ENCODE measurements around the gene AGT.
A peak's percentile ranks its signal among the peaks of the same experiment; 100 is the strongest.

AGT gene

DNA sequence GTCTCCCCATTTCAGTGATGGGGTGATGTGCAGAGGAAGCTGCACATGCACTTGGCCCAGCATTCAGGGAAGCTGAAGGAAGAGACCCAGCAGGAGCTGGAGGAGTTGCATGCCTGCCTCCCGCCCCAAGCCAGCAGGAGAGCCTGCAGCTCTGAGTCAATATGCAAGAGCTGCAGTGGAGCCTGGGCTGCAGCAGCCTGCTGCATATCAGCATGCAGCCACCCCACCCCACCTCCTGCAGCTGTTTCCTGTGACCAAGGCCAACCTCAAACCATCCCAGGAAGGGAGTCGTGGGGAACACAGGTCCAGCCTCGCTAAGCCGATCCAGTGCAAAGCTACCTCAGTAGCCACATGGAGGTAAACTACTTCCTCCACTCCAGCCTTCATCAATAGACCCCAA is 18.9 kb downstream of the AGT start:
- Histone ChIP-seq H3K36me3 (ENCODE audit: insufficient read depth, low read length) (peaks cover 34% of the 10 kb centered on the region), H3K27ac (ENCODE audit: low read depth, low read length) (no peak overlapping the region), H3K4me3 (ENCODE audit: low read depth in 1 of 2, low read length in 2 of 2) (no peak overlapping the region), H3K9me3 (ENCODE audit: low read length) (no peaks in the 10 kb centered on the region), H3K27me3 (ENCODE audit: control insufficient read depth in 1 of 2, insufficient read depth in 2 of 2, low read length in 2 of 2) (no peaks in the 10 kb centered on the region), H3K4me1 (ENCODE audit: insufficient read depth, low read length) (no peaks in the 10 kb centered on the region), H3K9ac (ENCODE audit: low read length) (no peak overlapping the region)

- no peak overlapping the region for H3K9ac ChIP-seq (ENCODE audit: low read length)
- no peaks in the 10 kb centered on the region for H3K27me3 ChIP-seq (ENCODE audit: control insufficient read depth in 1 of 2, insufficient read depth in 2 of 2, low read length in 2 of 2)
- H3K36me3 ChIP-seq (ENCODE audit: insufficient read depth, low read length): peaks cover 39% of the 10 kb centered on the region
- H3K27ac ChIP-seq (ENCODE audit: low read depth, low read length): no peak overlapping the region
- no peaks in the 10 kb centered on the region for H3K9me3 ChIP-seq (ENCODE audit: low read length)
- no peaks in the 10 kb centered on the region for H3K4me1 ChIP-seq (ENCODE audit: insufficient read depth, low read length)
- no peak overlapping the region for H3K4me3 ChIP-seq (ENCODE audit: low read depth in 1 of 2, low read length in 2 of 2)
Measured at GRCh38 chr1:230694464-230694863, 19.5 kb downstream of the AGT start.

DNA sequence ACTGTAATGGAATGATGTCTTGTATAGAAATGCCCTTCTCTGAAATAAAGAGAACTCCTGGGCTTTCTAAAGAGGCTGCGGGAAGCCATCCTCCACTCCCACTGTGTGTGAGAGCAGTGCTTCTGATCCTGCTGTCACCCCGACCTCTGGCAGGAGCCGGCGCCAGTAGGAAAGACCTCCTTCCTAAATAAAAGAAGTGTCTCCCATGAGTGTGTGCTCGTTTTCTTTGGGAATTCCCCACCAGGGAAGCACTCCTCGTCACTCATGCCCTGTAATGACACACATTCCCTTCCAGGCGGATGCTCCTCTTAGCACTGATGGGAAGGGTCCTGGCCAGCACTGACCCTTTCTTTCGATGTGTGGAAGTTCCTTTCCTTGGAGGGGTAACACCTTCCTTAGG is 20.1 kb downstream of the AGT start:
- Histone ChIP-seq H3K4me3 (ENCODE audit: low read depth in 1 of 2, low read length in 2 of 2) (no peak overlapping the region), H3K4me1 (ENCODE audit: insufficient read depth, low read length) (no peaks in the 10 kb centered on the region), H3K27me3 (ENCODE audit: control insufficient read depth in 1 of 2, insufficient read depth in 2 of 2, low read length in 2 of 2) (no peaks in the 10 kb centered on the region), H3K9me3 (ENCODE audit: low read length) (no peaks in the 10 kb centered on the region), H3K36me3 (ENCODE audit: insufficient read depth, low read length) (peaks cover 44% of the 10 kb centered on the region), H3K9ac (ENCODE audit: low read length) (no peak overlapping the region), H3K27ac (ENCODE audit: low read depth, low read length) (no peak overlapping the region)

- H3K27ac ChIP-seq (ENCODE audit: low read depth, low read length): no peak overlapping the region
- no peak overlapping the region for H3K4me3 ChIP-seq (ENCODE audit: low read depth in 1 of 2, low read length in 2 of 2)
- no peaks in the 10 kb centered on the region for H3K27me3 ChIP-seq (ENCODE audit: control insufficient read depth in 1 of 2, insufficient read depth in 2 of 2, low read length in 2 of 2)
- no peak overlapping the region for H3K9ac ChIP-seq (ENCODE audit: low read length)
- H3K4me1 ChIP-seq (ENCODE audit: insufficient read depth, low read length): no peaks in the 10 kb centered on the region
- peaks cover 50% of the 10 kb centered on the region for H3K36me3 ChIP-seq (ENCODE audit: insufficient read depth, low read length)
- no peaks in the 10 kb centered on the region for H3K9me3 ChIP-seq (ENCODE audit: low read length)
Measured at GRCh38 chr1:230693221-230693620, 20.7 kb downstream of the AGT start.

DNA sequence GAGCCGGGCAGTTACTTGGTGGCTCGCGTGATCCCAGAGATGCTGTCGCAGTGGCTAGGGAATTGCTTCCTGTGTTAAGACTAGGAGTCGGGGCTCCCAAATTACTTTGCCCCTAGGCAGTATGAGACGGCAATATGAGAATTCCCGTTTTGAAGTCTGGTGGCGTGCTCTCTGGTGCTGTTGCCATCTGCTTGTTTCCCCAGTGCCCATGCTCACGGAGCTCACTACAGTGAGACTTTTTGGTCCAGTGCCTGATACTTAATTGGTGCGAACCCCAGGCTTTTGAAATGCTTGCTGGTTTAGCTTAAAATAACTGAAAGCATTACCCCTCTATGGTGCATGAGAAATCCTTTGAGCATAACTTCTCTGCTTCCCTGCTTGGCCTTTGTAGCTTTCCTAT is 22.3 kb downstream of the AGT start:
- Histone ChIP-seq H3K36me3 (ENCODE audit: insufficient read depth, low read length) (peaks cover 66% of the 10 kb centered on the region), H3K9ac (ENCODE audit: low read length) (no peak overlapping the region), H3K27ac (ENCODE audit: low read depth, low read length) (no peak overlapping the region), H3K4me1 (ENCODE audit: insufficient read depth, low read length) (no peaks in the 10 kb centered on the region), H3K4me3 (ENCODE audit: low read depth in 1 of 2, low read length in 2 of 2) (no peak overlapping the region), H3K9me3 (ENCODE audit: low read length) (no peaks in the 10 kb centered on the region), H3K27me3 (ENCODE audit: control insufficient read depth in 1 of 2, insufficient read depth in 2 of 2, low read length in 2 of 2) (no peaks in the 10 kb centered on the region)

GRCh38 chr1:230690101-230690500 is 23.8 kb downstream of the AGT start:
- Histone ChIP-seq H3K36me3 (ENCODE audit: insufficient read depth, low read length) (peaks cover 79% of the 10 kb centered on the region), H3K27me3 (ENCODE audit: control insufficient read depth in 1 of 2, insufficient read depth in 2 of 2, low read length in 2 of 2) (no peaks in the 10 kb centered on the region), H3K9ac (ENCODE audit: low read length) (no peak overlapping the region), H3K9me3 (ENCODE audit: low read length) (no peaks in the 10 kb centered on the region), H3K4me1 (ENCODE audit: insufficient read depth, low read length) (no peaks in the 10 kb centered on the region), H3K4me3 (ENCODE audit: low read depth in 1 of 2, low read length in 2 of 2) (no peak overlapping the region), H3K27ac (ENCODE audit: low read depth, low read length) (no peak overlapping the region)

- no peak overlapping the region for H3K27ac ChIP-seq (ENCODE audit: low read depth, low read length)
- H3K4me1 ChIP-seq (ENCODE audit: insufficient read depth, low read length): peaks cover 10% of the 10 kb centered on the region
- H3K9me3 ChIP-seq (ENCODE audit: low read length): no peaks in the 10 kb centered on the region
- peaks cover 67% of the 10 kb centered on the region for H3K36me3 ChIP-seq (ENCODE audit: insufficient read depth, low read length)
- H3K4me3 ChIP-seq (ENCODE audit: low read depth in 1 of 2, low read length in 2 of 2): no peak overlapping the region
- no peaks in the 10 kb centered on the region for H3K27me3 ChIP-seq (ENCODE audit: control insufficient read depth in 1 of 2, insufficient read depth in 2 of 2, low read length in 2 of 2)
- no peak overlapping the region for H3K9ac ChIP-seq (ENCODE audit: low read length)
Measured at GRCh38 chr1:230686747-230687146, 27.2 kb downstream of the AGT start.

DNA sequence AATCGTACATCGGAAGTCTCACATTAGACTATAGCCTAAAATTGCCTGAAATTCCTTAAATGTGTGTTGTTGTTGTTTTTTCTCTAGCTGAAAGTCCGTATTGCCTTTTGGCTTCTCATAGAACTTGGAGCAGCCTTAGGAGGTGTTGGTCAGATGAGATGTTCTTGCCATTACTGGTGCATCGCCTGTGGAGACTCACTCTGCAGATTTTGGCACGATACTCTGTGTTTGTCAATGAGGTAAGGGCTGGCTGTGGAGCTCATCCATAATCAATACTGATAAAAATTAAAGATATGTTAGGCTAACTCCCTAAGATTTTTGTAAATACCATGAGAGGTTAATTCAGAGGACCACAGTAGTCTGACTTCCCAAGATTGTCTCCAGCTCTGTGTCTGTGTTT is 28.9 kb downstream of the AGT start:
- Histone ChIP-seq H3K4me3 (ENCODE audit: low read depth in 1 of 2, low read length in 2 of 2) (no peak overlapping the region), H3K27me3 (ENCODE audit: control insufficient read depth in 1 of 2, insufficient read depth in 2 of 2, low read length in 2 of 2) (no peaks in the 10 kb centered on the region), H3K36me3 (ENCODE audit: insufficient read depth, low read length) (peaks cover 60% of the 10 kb centered on the region), H3K9me3 (ENCODE audit: low read length) (no peaks in the 10 kb centered on the region), H3K9ac (ENCODE audit: low read length) (no peak overlapping the region), H3K4me1 (ENCODE audit: insufficient read depth, low read length) (peaks cover 13% of the 10 kb centered on the region), H3K27ac (ENCODE audit: low read depth, low read length) (no peak overlapping the region)

DNA sequence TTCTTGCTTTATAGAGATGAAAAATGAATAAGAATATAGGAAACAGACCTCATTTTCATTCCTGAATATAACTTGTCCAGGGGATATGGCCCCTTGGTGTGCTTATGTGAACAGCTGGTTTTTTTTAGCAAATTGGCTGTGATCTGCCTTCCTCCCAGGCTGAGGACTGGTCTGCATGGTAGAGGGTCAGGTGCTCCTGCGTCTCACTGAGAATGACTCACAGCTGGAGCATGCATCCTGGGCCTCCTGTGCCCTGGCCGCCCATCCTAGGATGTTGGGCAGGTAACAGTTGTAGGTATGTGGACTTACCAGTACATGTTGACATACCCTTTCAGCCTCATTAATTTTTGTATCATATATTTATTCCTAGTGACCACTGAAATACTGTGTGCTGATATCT is 29.8 kb downstream of the AGT start:
- no peak overlapping the region for H3K27ac ChIP-seq (ENCODE audit: low read depth, low read length)
- no peak overlapping the region for H3K9ac ChIP-seq (ENCODE audit: low read length)
- H3K36me3 ChIP-seq (ENCODE audit: insufficient read depth, low read length): peaks cover 59% of the 10 kb centered on the region

DNA sequence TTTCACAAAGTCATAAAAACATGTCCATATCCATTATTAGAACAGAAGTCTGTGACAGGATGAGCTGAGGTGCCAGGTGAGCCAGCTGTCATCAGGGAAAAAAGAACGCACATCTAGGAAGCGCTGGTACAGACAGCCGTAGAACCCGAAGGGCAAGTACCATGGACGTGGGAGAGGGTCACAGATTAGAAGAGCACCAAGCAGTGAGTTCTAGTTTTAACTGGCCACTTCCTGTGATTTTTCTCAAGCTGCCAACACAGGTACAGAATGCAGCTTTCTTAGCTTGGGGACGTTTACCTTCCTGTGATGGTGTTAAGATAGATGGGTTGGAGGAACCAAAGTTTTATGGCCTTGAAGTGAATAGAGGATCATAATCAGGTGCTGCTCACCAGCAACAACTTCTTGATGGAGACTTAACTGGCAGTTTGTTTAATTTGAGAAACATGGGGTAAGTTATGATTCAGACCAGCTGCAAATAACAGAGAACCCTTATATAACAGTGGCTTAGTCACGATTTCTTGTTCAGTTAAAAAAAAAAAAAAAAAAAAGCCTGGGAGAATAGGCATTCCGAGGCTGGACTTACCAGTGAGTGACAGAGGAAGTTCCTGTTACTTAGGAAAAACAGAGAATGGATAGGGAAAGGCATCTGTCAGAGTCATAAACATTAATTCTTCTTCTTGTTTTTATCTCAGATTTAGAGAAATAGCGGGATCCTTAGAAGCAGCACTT is 30.9 kb downstream of the AGT start:
- Histone ChIP-seq H3K4me1 (ENCODE audit: insufficient read depth, low read length) (peaks cover 13% of the 10 kb centered on the region), H3K4me3 (ENCODE audit: low read depth in 1 of 2, low read length in 2 of 2) (no peak overlapping the region), H3K27me3 (ENCODE audit: control insufficient read depth in 1 of 2, insufficient read depth in 2 of 2, low read length in 2 of 2) (no peaks in the 10 kb centered on the region), H3K9ac (ENCODE audit: low read length) (no peak overlapping the region), H3K9me3 (ENCODE audit: low read length) (no peaks in the 10 kb centered on the region), H3K27ac (ENCODE audit: low read depth, low read length) (no peak overlapping the region), H3K36me3 (ENCODE audit: insufficient read depth, low read length) (peaks cover 60% of the 10 kb centered on the region)

More for the DNA sequence above, 29.8 kb downstream of the AGT start:
- Histone ChIP-seq H3K4me3 (ENCODE audit: low read depth in 1 of 2, low read length in 2 of 2) (no peak overlapping the region), H3K9me3 (ENCODE audit: low read length) (no peaks in the 10 kb centered on the region), H3K4me1 (ENCODE audit: insufficient read depth, low read length) (peaks cover 13% of the 10 kb centered on the region), H3K27me3 (ENCODE audit: control insufficient read depth in 1 of 2, insufficient read depth in 2 of 2, low read length in 2 of 2) (no peaks in the 10 kb centered on the region)

- Histone ChIP-seq H3K9me3 (ENCODE audit: low read length) (no peaks in the 10 kb centered on the region), H3K9ac (ENCODE audit: low read length) (no peak overlapping the region), H3K36me3 (ENCODE audit: insufficient read depth, low read length) (peaks cover 58% of the 10 kb centered on the region), H3K27me3 (ENCODE audit: control insufficient read depth in 1 of 2, insufficient read depth in 2 of 2, low read length in 2 of 2) (no peaks in the 10 kb centered on the region), H3K27ac (ENCODE audit: low read depth, low read length) (peak overlapping the region; percentile 32), H3K4me3 (ENCODE audit: low read depth in 1 of 2, low read length in 2 of 2) (no peak overlapping the region), H3K4me1 (ENCODE audit: insufficient read depth, low read length) (peaks cover 13% of the 10 kb centered on the region)
Measured at GRCh38 chr1:230682274-230682673, 31.6 kb downstream of the AGT start.

GRCh38 chr1:230681599-230681998 is 32.3 kb downstream of the AGT start:
- Histone ChIP-seq H3K4me3 (ENCODE audit: low read depth in 1 of 2, low read length in 2 of 2) (no peak overlapping the region), H3K9ac (ENCODE audit: low read length) (no peak overlapping the region), H3K27me3 (ENCODE audit: control insufficient read depth in 1 of 2, insufficient read depth in 2 of 2, low read length in 2 of 2) (no peaks in the 10 kb centered on the region), H3K9me3 (ENCODE audit: low read length) (no peaks in the 10 kb centered on the region), H3K36me3 (ENCODE audit: insufficient read depth, low read length) (peaks cover 56% of the 10 kb centered on the region), H3K27ac (ENCODE audit: low read depth, low read length) (peak overlapping the region; percentile 32), H3K4me1 (ENCODE audit: insufficient read depth, low read length) (peaks cover 13% of the 10 kb centered on the region)

Data from muscle layer of colon (tissue), 2 donors.